GM21723 (cell line): ENCODE data around the gene ABHD14A.
A peak's percentile ranks its signal among the peaks of the same experiment; 100 is the strongest.

Experiments
- ATAC-seq: cut with Tn5 transposase; IDR thresholded peaks from one replicate; pipeline ENCODE4 v1.9.1; 2021; ENCODE audit warnings: mild to moderate bottlenecking, moderate library complexity; ENCODE audit not compliant: unreplicated experiment

ABHD14A gene

GRCh38 chr3:51968883-51969678 lies 5.8 kb upstream of the ABHD14A start:
- no peak for ATAC-seq

DNA sequence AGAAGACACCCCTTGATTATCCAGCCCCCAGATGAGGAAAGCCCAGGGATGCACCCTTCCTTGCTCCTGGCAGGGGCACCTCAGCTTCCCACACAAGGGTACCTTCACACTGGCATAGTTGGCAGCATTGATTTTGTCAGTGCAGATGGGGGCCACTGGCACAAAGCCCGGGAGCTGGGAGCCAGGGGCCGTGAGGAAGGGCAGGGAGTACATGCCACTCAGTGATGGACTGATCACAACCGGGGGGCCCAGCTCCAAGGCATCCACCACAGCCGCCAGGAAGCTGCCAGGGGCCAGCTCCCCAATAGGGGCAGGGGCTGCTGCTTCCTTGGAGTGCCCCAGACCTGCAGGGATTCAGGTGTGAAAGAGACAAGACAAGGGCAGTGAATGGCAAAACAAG lies 5.0 kb upstream of the ABHD14A start:
- ATAC-seq = no peak

DNA sequence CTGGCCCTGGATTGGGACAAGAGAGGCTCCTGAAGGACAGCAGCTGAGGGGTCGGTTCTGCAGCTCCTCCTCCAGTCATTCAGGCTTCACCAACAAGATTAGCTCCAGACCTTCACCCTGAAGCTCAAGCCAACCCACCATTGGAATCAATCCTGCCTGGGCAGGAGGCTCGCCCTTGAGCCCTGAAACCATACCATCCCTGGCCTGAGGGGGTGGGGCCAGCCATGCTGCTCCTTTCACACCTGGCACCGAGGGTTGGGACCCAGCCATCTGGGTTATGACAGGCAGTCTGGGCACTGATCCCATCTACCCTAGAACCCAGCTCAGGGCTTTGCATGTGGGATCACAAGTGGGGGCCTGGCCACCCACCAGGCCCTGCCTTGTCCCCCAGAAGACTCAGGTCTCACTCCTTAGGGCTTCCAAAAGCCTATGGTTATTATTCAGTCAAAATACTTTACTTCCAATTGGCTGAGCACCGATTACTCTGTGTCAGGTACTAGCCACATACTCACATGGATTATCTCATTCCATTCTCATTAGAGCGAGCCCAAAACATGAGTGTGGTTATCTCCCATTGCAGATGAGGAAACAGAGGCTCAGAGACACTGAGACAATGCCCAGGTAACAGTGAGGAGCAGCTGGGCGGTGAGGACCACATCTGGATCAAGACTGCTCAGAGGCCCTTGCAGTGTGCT lies 4.1 kb upstream of the ABHD14A start:
- ATAC-seq = no peak

DNA sequence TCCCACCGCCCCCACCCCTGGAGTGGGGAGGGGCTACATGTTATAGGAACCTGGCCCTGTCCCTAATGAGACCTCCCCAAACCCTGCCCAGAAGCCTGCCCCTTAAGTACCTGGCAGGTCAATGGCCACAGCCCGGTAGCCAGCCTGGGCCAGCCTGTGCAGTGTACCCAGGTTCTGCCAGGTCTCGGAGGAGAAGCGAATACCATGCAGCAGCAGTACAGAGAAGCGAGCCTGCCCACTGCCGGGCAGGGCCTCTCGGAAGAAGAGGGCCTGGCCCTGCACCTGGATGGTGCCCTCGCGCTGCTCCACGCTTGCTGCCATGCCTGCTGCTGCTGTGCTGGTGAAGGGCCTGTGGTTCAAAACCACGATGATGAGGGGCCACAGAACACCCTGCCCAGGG lies 3.5 kb upstream of the ABHD14A start:
- ATAC-seq = no peak

GRCh38 chr3:51974277-51974962 lies 444 bp upstream of the ABHD14A start:
- peak; percentile 4 for ATAC-seq

GRCh38 chr3:51975852-51976549 lies 1.1 kb downstream of the ABHD14A start:
- ATAC-seq = no peak

DNA sequence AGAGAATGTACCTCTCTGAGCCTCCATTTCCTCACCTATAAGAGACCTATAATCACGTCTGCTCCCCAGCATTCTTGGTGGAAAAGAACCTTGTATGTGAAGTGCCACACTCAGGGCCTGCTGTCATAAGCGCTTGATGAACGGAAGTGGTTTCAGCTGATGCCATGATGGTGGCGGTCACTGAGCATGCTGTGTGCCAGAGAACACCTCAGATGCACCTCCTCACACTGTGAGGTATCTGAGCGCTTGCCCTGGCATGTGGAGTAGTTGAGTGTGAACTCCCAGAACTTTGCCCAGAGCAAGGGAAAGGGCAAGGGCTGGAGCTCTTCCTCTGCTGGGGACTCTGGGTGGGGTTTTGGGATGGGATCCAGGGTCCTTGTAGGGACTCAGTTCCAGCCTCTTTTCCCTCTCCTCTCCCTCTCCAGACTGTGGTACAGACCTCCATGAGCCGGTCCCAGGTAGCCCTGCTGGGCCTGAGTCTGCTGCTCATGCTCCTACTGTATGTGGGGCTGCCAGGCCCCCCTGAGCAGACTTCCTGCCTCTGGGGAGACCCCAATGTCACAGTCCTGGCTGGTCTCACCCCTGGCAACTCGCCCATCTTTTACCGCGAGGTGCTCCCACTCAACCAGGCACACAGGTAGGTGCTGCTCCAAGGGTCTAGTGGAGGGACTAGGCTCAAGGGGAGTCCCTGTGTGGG lies 2.7 kb downstream of the ABHD14A start:
- ATAC-seq = no peak

DNA sequence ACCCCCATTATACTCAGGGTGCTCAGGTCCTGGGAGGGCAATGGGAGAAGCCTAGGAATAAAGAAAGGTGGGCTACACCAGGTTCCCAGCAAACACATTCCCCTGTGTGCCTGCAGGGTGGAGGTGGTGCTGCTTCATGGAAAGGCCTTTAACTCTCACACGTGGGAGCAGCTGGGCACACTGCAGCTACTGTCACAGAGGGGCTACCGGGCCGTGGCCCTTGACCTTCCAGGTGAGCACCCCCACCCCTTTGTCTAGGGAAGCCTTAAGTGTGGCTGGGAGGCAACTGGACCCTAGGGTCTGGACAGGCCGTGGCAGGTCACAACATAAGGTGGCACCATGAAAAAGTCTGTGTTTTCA lies 3.3 kb downstream of the ABHD14A start:
- ATAC-seq = no peak

GRCh38 chr3:51980253-51980652 lies 5.4 kb downstream of the ABHD14A start:
- ATAC-seq = no peak

- ATAC-seq = peak; percentile 47
Observed at GRCh38 chr3:51982352-51982837, 7.5 kb downstream of the ABHD14A start.

DNA sequence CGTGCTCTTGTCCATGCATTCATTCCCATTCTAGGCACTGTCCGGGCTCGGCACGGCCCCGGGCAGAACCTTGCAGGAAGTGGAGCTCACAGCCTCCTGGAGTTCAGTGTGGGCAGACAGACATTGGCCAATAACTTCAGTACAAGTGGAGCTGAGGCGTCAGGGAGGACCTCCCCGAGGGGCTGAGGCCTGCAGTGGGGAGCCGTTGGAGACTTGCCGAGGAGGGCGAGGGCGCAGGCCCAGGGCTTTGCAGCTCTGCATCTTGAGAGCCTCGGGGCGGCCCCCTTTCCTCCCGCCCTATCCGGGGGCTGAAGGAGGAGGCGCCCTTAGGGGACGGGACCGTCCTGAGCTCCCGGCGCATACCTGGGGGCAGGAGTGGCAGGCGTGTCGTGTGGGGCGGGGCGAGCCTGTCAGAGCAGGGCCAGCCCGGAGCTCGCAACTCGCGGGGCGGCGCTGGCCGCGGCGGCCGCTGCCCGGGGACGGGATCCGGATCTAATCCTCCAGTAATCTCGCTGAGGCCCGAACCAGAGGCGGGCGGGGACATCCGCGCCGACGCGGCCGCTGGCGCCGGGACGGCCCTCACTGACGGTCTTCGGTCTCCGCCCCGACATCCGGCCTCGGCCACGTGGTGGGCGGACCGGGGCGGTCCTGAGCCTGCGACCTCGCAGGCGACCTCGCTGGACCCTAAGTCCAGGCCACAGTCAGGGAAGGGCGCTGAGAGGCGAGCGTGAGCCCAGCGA lies 8.1 kb downstream of the ABHD14A start, which contains the start of gene ACY1:
ACY1 (plus strand) TSS at position 698 of the 740 bp plus-strand sequence. CDS start 530 bp downstream, outside the sequence.
- ATAC-seq = peak; percentile 75

- no peak for ATAC-seq
Observed at GRCh38 chr3:51983578-51984268, 8.9 kb downstream of the ABHD14A start.

DNA sequence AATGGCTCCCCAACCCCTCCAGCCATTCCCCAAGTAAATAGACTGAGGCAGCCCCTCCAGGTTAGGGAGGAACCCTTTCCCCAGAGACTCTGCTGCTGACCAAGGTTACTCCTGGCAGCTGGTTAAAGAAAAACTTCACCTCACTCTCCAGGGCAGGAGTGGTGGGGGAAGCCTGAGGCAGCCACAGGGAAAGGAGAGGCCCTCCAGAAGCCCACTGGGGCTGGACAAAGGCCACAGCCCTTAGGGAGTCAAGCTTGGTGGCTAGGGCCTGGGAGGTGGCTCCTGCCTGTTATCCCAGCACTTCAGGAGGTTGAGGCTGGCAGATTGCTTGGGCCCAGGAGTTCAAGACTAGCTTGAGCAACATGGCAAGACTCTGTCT lies 9.4 kb downstream of the ABHD14A start:
- ATAC-seq = no peak

DNA sequence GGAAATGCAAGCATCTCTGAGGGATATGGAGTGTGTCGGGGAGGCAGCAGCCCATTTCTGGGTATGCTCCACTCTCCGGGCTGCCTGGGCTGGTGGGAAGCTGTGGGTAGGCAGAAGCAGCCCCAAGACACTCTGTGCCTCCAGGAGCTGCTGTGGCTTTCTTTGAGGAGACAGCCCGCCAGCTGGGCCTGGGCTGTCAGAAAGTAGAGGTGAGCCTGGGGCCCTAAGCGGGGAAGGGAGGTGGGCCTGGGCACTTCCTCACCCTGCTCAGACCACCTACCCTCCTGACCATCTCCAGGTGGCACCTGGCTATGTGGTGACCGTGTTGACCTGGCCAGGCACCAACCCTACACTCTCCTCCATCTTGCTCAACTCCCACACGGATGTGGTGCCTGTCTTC lies 10.2 kb downstream of the ABHD14A start:
- no peak for ATAC-seq

GRCh38 chr3:51986010-51986947 lies 11.4 kb downstream of the ABHD14A start:
- no peak for ATAC-seq

DNA sequence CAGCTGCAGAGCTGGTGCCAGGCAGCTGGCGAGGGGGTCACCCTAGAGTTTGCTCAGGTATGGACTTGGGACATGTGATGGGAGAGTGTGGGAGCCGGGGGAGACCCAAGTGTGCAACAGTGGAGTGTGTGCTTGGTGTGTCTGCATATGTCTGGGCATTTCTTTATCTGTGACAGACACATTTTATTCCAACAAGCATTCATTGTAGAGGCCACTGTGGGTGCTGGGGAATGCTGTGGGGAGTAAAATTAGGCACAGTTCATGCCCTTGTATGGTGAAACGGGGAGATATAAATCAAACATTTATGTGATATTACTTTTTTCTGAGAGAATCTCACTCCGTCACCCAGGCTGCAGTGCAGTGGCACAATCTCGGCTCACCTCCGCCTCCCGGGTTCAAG lies 12.7 kb downstream of the ABHD14A start:
- no peak for ATAC-seq

GRCh38 chr3:51988286-51989146 lies 13.7 kb downstream of the ABHD14A start:
- ATAC-seq = no peak
